Activated naive CD8-positive, alpha-beta T cell treated with anti-CD3 and anti-CD28 coated beads, Interleukin-2, amount 50 U/mL, for 16 hours (primary cell): ENCODE data around the gene SHLD2.
A peak's percentile ranks its signal among the peaks of the same experiment; 100 is the strongest.
"Not testable (repeated sequence)": the region's sequence is repeated elsewhere in the genome, so short reads cannot be mapped to it uniquely, and the experiment has no call there.

Source experiments
- DNase-seq: peaks from one replicate; pipeline ENCODE4 v3.0.0-alpha.2; 2020; ENCODE audit warnings: low read depth, low spot score

The SHLD2 gene

GRCh38 chr10:87094373-87095235 is at the start of gene SHLD2, which contains the start of gene GLUD1:
SHLD2 (plus strand) TSS chr10:87095206; CDS start chr10:87151355, 56,149 bp downstream.
GLUD1 (minus strand) TSS chr10:87094843; CDS start chr10:87094769, 74 bp downstream.
- peak; percentile 64 for DNase-seq

- no peak for DNase-seq
Observed at GRCh38 chr10:87045434-87045938, 49.5 kb upstream of the SHLD2 start.

- no peak for DNase-seq
Observed at GRCh38 chr10:87053111-87053510, 41.9 kb upstream of the SHLD2 start.

- no peak for DNase-seq
Observed at GRCh38 chr10:87053577-87054181, 41.3 kb upstream of the SHLD2 start.

GRCh38 chr10:87054373-87055295 is 40.4 kb upstream of the SHLD2 start:
- DNase-seq = no peak

- no peak for DNase-seq
Observed at GRCh38 chr10:87058171-87058570, 36.8 kb upstream of the SHLD2 start.

GRCh38 chr10:87059401-87059800 is 35.6 kb upstream of the SHLD2 start:
- DNase-seq = no peak

GRCh38 chr10:87060280-87060928 is 34.6 kb upstream of the SHLD2 start:
- no peak for DNase-seq

GRCh38 chr10:87064651-87065050 is 30.4 kb upstream of the SHLD2 start:
- no peak for DNase-seq

GRCh38 chr10:87066178-87066577 is 28.8 kb upstream of the SHLD2 start:
- DNase-seq = no peak

GRCh38 chr10:87066865-87067264 is 28.1 kb upstream of the SHLD2 start:
- DNase-seq = no peak

- DNase-seq = no peak
Observed at GRCh38 chr10:87068281-87068680, 26.7 kb upstream of the SHLD2 start.

- DNase-seq = no peak
Observed at GRCh38 chr10:87072449-87072848, 22.6 kb upstream of the SHLD2 start.

GRCh38 chr10:87076421-87076820 is 18.6 kb upstream of the SHLD2 start:
- DNase-seq = not testable (repeated sequence)

- DNase-seq = no peak
Observed at GRCh38 chr10:87079106-87079836, 15.7 kb upstream of the SHLD2 start.

- not testable (repeated sequence) for DNase-seq
Observed at GRCh38 chr10:87080621-87081020, 14.4 kb upstream of the SHLD2 start.

GRCh38 chr10:87081574-87081973 is 13.4 kb upstream of the SHLD2 start:
- DNase-seq = not testable (repeated sequence)

GRCh38 chr10:87082219-87082618 is 12.8 kb upstream of the SHLD2 start:
- not testable (repeated sequence) for DNase-seq

- not testable (repeated sequence) for DNase-seq
Observed at GRCh38 chr10:87083576-87084290, 11.3 kb upstream of the SHLD2 start.
